ENCODE results near the gene FAM217B.

DNA sequence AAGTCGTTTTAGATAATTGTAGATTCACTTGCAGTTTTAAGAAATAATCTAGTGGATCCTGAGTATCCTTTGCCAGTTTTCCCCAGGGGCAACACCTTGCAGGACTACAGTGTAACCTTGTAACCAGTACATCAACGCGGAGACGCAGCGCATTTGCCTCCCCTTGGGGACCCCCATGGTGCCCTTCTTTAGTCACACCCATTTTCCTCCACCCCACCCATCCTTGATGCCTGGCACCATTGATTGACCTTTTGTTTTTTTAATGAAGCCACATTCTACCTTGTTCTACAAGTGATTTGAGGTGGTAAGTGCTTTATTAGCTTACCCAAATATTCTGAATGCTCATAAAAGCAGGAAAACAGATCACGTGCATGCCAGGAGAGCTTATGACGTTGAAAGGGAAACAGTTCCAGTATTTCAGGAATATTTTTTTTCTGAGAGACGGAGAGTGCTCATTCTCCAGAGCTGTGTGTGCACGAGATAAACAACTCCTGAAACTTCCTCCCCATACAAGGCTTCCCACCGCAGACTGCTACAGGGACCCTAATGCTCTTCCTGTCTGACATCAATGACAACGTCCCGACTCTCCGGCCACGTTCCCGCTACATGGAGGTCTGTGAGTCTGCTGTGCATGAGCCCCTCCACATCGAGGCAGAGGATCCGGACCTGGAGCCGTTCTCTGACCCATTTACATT, 53.7 kb downstream of the FAM217B start:
- no peak for TF ChIP-seq POLR2A (IDR thresholded peaks at IDR 0.05)
- no peak for TF ChIP-seq CTCF (IDR thresholded peaks at IDR 0.05)
